NCI-H1930 (cell line): Measurements from ENCODE around the gene TAMALIN.
"Not testable (repeated sequence)": the region's sequence is repeated elsewhere in the genome, so short reads cannot be mapped to it uniquely, and the experiment has no call there.

Experiments
- DNase-seq, 2 experiments: peaks; one replicate each; lab custom pipeline; 2025; lab: John Stamatoyannopoulos, UW

The TAMALIN gene

DNA sequence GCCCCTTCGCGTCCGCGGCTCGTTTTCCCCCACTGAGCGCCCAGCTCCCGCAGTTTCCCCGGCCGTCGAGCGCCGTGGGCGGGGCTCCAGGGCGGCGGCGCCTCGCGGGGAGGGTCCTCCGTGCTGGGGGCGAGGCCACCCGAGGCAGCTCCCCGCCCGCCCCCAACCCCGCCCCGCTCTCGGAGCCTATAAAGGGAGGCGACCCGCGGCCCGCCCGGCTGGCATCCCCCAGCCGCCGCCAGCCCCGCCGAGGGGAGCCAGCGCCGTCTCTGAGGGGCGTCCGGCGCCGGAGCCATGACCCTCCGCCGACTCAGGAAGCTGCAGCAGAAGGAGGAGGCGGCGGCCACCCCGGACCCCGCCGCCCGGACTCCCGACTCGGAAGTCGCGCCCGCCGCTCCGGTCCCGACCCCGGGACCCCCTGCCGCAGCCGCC is at the start of gene TAMALIN:
TAMALIN (plus strand) TSS at position 221 of the 432 bp plus-strand sequence; CDS start at position 295, 74 bp downstream.
- DNase-seq, result no peak

DNA sequence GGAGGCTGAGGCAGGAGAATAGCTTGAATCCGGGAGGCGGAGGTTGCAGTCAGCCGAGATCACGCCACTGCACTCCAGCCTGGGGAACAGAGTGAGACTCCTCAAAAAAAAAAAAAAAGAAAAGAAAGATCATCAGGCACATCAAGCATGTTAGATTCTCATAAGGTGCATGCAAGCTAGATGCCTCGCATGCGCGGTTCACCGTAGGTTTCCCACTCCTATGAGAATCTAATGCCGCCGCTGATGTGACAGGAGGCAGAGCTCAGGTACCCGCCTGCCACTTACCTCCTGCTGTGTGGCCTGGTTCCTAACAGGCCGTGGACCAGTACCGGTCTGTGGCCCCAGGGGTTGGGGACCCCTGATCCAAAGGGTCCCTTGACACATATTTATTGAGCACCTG is 48.2 kb upstream of the TAMALIN start:
- DNase-seq, result no peak

- DNase-seq, result no peak
Observed at GRCh38 chr12:51959211-51959610, 47.5 kb upstream of the TAMALIN start.

GRCh38 chr12:51959921-51960320 is 46.8 kb upstream of the TAMALIN start:
- no peak for DNase-seq

DNA sequence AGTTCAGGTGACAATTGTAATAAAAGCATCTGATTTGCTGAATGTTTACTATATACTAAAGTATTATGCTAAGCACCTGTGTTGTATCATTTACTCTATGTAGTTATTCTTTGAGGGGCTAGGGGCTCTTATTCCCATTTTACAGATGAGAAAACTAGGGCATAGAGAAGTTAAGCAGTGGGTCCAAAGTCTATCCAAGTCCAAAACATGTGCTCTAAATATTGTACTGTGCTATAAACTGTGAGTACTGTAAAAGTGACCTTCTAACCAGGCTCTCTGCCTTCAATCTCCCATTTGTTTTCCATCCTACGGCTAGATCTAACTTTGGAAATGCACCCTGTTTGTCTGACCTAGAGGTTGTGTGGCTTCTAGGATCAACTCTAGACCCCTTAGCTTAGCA is 46.3 kb upstream of the TAMALIN start:
- no peak for DNase-seq

GRCh38 chr12:51960890-51961289 is 45.9 kb upstream of the TAMALIN start:
- DNase-seq, result no peak

DNA sequence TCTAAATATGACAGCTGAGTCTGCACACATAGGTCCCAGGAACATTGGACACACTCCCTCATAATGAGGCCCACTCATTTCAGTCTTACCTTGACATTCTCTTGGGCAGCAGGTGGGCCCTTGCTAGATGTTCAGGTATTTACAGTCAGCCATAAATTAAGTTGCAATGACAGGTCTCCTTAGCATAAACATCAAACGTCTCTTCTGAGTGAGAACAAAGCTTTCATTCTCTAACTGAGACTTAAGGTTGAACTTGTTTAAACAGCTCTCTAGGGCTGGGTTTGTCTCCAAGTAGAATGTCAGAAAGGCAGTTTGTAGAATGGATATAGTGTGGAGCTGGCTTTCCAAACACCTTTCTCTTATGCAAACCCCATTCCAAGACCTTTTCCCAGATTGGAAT is 44.9 kb upstream of the TAMALIN start:
- DNase-seq, result no peak

DNA sequence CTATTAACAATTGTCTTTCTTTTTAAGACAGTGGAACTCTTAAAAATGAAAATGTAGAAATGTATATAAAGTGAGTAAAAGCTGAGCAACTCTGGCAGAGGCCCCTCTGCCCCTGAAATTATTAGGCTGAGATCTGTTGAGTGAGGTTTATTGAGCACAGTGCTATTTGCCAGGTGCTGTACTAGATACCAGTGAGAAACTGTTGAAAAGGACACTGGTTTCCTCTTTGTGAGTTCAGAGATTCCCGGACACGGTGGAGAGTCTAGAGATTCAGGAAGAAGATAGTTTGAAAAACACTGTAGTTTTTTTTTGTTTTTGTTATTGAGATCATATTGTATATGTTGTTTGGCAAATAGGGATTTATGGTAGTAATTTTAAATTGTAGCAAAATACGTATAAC is 44.0 kb upstream of the TAMALIN start:
- DNase-seq, result no peak

GRCh38 chr12:51963477-51963876 is 43.3 kb upstream of the TAMALIN start:
- no peak for DNase-seq

- DNase-seq, result no peak
Observed at GRCh38 chr12:51969643-51970042, 37.1 kb upstream of the TAMALIN start.

- DNase-seq, result no peak
Observed at GRCh38 chr12:51970904-51971646, 35.7 kb upstream of the TAMALIN start.

- DNase-seq, result no peak
Observed at GRCh38 chr12:51971679-51972421, 34.9 kb upstream of the TAMALIN start.

GRCh38 chr12:51972422-51972812 is 34.3 kb upstream of the TAMALIN start:
- DNase-seq, result no peak

- no peak for DNase-seq
Observed at GRCh38 chr12:51972849-51973273, 33.9 kb upstream of the TAMALIN start.

- DNase-seq, result no peak
Observed at GRCh38 chr12:51973560-51973959, 33.2 kb upstream of the TAMALIN start.

GRCh38 chr12:51974646-51975045 is 32.1 kb upstream of the TAMALIN start:
- DNase-seq, result no peak

DNA sequence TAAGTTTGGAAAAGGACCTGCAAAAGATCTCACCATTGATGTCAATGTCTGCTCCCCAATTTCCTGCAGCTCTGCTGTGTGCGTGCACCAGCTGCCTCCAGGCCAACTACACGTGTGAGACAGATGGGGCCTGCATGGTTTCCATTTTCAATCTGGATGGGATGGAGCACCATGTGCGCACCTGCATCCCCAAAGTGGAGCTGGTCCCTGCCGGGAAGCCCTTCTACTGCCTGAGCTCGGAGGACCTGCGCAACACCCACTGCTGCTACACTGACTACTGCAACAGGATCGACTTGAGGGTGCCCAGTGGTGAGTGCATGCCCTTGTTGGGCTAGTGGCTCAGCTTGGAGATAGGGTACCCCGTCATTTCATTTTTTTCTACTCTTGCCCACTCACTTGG is 31.6 kb upstream of the TAMALIN start:
- DNase-seq, result no peak

- no peak for DNase-seq
Observed at GRCh38 chr12:51976376-51977160, 30.2 kb upstream of the TAMALIN start.

DNA sequence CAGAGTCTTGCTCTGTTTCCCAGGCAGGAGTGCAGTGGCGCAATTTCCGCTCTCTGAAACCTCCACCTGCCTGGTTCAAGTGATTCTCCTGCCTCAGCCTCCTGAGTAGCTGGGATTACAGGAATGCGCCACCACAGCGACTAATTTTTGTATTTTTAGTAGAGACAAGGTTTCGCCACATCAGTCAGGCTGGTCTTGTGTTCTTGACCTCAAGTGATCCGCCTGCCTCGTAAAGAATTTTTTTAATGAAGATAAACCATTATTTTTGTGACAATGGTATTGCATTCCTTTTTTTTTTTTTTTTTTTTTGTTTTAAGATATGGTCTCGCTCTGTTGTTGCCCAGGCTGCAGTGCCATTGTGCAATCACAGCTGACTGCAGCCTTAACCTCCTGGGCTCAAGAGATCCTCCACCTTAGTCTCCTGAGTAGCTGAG is 29.4 kb upstream of the TAMALIN start:
- DNase-seq, result no peak

DNA sequence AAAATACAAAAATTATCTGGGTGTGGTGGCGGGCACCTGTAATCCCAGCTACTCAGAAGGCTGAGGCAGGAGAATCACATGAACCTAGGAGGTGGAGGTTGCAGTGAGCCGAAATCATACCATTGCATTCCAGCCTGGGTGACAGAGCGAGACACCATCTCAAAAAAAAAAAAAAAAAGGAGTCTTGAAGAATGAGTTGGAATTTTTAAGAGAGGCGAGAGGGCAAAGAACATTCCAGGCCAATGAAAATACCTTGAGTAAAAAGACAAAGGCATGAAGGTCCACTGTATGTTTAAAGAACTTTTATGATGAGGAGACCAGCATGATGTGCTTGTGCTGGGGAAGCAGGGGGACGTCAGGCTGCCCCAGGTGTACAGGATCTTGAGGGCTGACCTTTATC is 27.4 kb upstream of the TAMALIN start:
- not testable (repeated sequence) for DNase-seq

GRCh38 chr12:51980051-51980808 is 26.5 kb upstream of the TAMALIN start:
- peak; percentile 12 to 52 for DNase-seq

DNA sequence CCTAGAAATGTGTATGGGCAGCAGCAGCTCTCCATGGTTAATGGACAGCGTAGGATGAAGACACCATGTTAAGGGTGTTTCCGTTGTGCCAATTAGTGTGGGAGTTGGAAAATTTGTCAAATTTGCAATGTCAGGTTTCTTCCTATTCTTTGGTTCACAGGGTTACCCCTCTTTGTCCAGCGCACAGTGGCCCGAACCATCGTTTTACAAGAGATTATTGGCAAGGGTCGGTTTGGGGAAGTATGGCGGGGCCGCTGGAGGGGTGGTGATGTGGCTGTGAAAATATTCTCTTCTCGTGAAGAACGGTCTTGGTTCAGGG is 26.0 kb upstream of the TAMALIN start:
- no peak for DNase-seq
